Tracheal epithelial cell (primary cell): ENCODE measurements around the gene UBE2L6. TPM values are rescaled to one million over a fixed set of nuclear protein-coding genes. Genes with fewer than 3 reads are reported as not detected.

Source experiments
- total RNA-seq: library from RNA; depleted of rRNA; stranded (reverse); fragments of >200 nt; gene quantifications from 2 replicates; pipeline ENCODE4 v1.2.1, GENCODE V29; 2014

The UBE2L6 gene
- 12.1 and 38.8 TPM in 2 replicates for total RNA-seq

DNA sequence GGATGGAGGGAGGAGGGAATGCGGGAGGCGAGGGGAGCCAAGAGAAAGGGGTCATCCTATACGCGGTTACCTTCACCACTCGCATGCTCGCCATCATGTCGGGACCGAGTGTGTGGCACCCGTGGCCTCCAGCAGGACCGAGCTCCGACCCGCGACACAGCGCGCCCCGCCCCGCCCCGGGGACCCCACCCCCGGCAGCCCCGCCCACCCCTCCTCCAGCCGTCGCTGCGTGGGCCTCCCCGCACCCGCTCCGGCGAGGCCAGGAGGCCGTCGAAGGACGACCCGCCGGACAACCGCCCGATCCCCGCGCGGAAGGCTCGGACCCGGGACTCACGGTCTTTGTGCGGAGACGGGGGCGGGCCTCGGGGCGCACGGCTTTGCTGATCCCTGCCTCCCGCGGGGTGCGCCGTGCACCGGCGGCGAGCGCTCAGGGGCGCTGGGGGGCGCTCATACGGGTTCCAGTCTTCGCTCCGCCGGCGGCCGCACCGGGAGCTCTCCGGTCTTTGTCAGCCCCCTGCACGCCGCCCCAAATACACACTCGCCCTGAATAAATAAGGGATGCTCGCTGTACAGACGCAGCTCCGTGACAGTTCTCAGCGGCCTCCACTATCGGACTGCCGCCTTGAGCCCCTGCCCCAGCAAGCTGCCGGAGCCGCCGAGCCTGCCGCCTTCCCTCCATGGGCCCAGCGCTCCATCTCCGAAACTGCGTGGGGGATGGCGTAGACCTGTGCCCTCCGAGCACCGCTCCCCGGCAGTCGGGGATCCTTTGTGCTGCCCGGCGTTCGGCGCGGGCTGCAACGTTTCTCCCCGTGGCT is at the start of gene UBE2L6:
Gene UBE2L6, minus strand, starts transcription at position 158 of the 815 bp plus-strand sequence. Its CDS starts 61 bp downstream, at position 97.

DNA sequence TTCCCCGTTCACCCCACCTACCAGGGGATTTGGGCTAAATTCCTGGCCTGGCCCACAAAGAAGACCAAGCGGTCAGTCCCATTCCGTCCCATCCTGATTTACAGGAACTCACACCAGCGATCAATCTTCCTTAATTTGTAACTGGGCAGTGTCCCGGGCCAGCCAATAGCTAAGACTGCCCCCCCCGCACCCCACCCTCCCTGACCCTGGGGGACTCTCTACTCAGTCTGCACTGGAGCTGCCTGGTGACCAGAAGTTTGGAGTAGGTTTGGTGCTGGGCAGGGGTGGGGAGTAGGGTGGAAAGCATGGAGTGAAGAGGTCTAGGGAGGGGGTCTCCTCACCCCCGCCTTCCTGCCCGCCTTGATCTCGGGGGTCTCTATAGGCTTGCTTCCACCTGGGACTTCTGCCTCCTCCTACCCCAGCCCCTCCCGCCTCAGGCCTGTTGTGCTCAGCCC is 30.0 kb upstream of the UBE2L6 start, which contains the start of gene SERPING1:
Gene SERPING1, plus strand, starts transcription at position 225 of the 455 bp plus-strand sequence. CDS start 586 bp downstream, outside the sequence.

DNA sequence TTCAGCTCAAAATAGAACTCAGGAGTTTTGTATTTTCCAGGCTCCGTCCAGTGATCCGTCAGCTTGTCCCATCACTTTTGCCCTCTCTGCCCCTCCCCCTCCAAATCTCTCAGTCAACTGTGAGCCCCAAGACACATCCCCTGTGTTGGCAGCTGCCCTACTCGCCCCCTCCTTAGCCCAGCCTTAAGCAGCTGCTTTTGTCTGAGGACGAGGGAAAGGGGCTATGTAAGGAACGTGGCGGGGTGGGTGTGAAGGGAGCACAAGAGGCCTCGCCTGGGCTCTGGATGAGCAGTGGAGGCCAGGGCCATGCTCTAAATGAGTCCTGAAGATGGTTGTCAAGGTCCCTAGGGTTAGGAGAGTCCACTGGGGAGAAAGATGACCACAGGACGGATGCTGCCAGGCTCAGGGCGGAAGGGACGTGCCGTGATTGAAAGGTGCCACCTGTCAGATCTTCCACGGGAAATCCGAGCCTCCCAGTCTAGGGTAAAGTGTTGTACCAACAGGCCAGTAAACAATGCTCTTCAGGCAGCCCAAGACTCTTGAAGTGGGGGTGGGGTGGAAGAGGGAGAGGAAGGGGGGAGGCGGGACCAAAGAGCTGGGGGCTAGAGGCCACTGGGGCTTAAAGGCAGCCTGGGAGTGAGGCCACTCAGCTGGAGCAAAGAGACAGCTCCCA is 30.4 kb downstream of the UBE2L6 start, which contains the start of gene SMTNL1:
Gene SMTNL1, plus strand, starts transcription at position 649 of the 673 bp plus-strand sequence. CDS start 5,048 bp downstream, outside the sequence.

DNA sequence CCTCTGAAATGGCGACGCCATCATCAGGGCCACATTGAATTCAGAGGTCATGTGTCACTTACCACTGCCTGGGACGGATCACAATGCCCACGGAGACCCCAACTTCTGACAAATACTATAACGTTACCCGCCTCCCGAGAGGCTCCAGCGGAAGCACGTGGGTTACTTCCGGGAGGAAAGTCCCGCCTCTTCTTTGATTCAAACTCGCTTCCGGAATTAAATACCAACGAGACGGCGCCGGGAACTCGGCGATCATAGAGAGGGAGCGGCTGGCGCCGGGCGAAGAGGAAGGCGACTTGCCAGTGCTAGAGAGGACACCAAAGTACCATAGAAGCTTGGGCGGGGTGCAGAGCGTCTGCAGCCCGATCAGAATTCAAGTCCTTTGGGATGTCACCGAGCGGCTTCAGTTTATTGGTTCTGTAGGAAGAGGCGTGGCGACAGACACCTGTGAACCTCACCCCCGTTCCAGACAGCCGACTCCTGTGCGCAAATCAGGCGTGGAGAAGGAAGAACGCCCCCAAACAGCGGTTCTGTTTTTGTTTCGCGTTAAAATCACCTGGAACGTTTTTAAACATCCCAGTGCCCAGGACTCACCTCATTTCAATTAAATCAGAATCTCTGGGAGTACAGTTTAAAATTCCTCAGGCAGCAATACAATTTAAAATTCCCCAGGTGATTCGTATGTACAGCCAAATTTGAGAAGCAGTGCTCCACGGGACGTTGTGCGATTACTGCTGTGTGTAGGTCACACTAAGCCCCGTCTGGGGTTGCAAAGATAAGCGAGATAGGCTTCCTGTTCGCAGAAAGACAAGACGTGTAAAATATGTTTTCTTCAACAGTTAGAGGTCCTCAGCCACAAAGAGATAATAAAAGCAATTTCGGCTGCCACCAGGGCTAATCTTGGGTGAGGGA is 36.6 kb downstream of the UBE2L6 start, which contains the start of gene TIMM10:
Gene TIMM10, minus strand, starts transcription at position 159 of the 912 bp plus-strand sequence. CDS start 565 bp downstream, outside the sequence.

DNA sequence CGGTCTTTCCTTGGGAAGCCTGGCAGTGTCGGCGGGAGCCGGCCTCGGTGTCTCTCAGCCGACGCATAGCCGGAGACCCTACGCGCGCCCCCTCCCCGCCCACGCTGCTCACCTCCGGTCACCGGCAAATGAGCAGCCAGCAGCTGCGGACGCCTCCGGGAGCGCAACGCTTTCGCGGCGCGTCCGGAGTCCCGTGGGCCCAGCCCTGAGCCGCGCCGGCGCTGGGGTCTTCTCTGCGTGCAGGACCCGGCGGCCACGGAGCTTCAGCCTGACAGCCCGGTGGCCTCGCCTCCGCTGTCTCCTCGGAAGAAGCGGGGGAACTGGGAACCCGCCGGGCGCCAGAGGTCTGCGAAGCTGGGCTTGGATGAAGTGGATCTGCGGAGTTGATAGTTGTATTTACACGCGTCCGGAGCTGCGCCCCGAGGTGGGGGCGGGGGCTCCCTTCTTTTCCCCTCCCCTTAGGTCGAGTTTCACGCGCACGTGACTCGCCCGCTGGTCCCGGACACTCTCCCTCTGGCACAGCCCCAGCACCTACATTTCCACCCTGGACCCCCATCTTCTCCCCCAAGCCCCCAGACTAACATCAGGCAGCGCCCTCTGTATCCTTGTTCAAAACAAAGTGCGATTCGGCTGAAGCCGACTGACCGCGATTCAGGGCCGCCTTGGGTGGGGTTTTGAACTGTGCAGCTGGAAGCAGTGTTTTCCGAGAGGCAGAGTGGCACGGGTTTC is 52.0 kb downstream of the UBE2L6 start, which contains the start of gene SLC43A1:
Gene SLC43A1, minus strand, starts transcription at position 371 of the 729 bp plus-strand sequence. CDS start 1,591 bp downstream, outside the sequence.

Other genes with a start within 250 kb of the UBE2L6 start
- gene TNKS1BP1, start 242.7 kb downstream of the UBE2L6 start, total RNA-seq = 96.8 and 147 TPM in 2 replicates
- 78.6 and 82.5 TPM in 2 replicates for gene SSRP1, start 231.8 kb downstream of the UBE2L6 start, total RNA-seq
- gene P2RX3, start 229.3 kb downstream of the UBE2L6 start, total RNA-seq = not detected in 2 replicates
- not detected in 2 replicates for gene PRG3, start 186.5 kb downstream of the UBE2L6 start, total RNA-seq
- gene PRG2, start 177.0 kb downstream of the UBE2L6 start, total RNA-seq = not detected in 2 replicates
- gene SLC43A3, start 140.6 kb downstream of the UBE2L6 start, total RNA-seq = 3.8 and 23.4 TPM in 2 replicates
- not detected in 2 replicates for gene RTN4RL2, start 107.1 kb downstream of the UBE2L6 start, total RNA-seq
- gene SLC43A1, start 52.0 kb downstream of the UBE2L6 start, total RNA-seq = 1.2 and 5.5 TPM in 2 replicates
- 45.2 and 50.1 TPM in 2 replicates for gene TIMM10, start 36.9 kb downstream of the UBE2L6 start, total RNA-seq
- not detected in 2 replicates for gene SMTNL1, start 30.1 kb downstream of the UBE2L6 start, total RNA-seq
- 0.43 and 2.9 TPM in 2 replicates for gene SERPING1, start 30.0 kb upstream of the UBE2L6 start, total RNA-seq
- not detected in 2 replicates for gene YPEL4, start 82.2 kb upstream of the UBE2L6 start, total RNA-seq
- 19.0 and 23.4 TPM in 2 replicates for gene CLP1, start 90.1 kb upstream of the UBE2L6 start, total RNA-seq
- 31.8 and 42.9 TPM in 2 replicates for gene ZDHHC5, start 100.4 kb upstream of the UBE2L6 start, total RNA-seq
- 14.0 and 18.8 TPM in 2 replicates for gene MED19, start 144.5 kb upstream of the UBE2L6 start, total RNA-seq
- 61.2 and 68.2 TPM in 2 replicates for gene TMX2, start 144.9 kb upstream of the UBE2L6 start, total RNA-seq
- gene SELENOH, start 173.8 kb upstream of the UBE2L6 start, total RNA-seq = 153 and 187 TPM in 2 replicates
- gene BTBD18, start 184.1 kb upstream of the UBE2L6 start, total RNA-seq = under 0.01 TPM in 1 of 2 replicates, not detected in the other
- gene CTNND1, start 194.1 kb upstream of the UBE2L6 start, total RNA-seq = 174 and 178 TPM in 2 replicates